Epithelial cell of esophagus (primary cell): ENCODE data around the gene TRPM1.
A peak's percentile ranks its signal among the peaks of the same experiment; 100 is the strongest.

Experiments used
- DNase-seq: peaks from one replicate; pipeline ENCODE4 v3.0.0; 2010; ENCODE audit warnings: low read depth
- H3K4me3 ChIP-seq: 2 replicates; pipeline ENCODE4 v1.5.1; 2011; ENCODE audit warnings: mild to moderate bottlenecking, low read length, control low read depth
- CTCF ChIP-seq: IDR thresholded peaks from 2 replicates; pipeline ENCODE4 v1.5.1; 2011; ENCODE audit warnings: low read depth, mild to moderate bottlenecking, low read length, control low read depth, inconsistent platforms; ENCODE audit not compliant: insufficient read depth; ENCODE audit errors: missing control alignments

The TRPM1 gene

GRCh38 chr15:31032961-31033371 is 68.6 kb downstream of the TRPM1 start:
- H3K4me3 ChIP-seq, result no peak overlapping the region
- DNase-seq, result no peak
- TF ChIP-seq CTCF, result no peak

GRCh38 chr15:31031471-31032067 is 70.0 kb downstream of the TRPM1 start:
- peak; percentile 13 for DNase-seq
- no peak overlapping the region for H3K4me3 ChIP-seq
- TF ChIP-seq CTCF, result no peak

- H3K4me3 ChIP-seq, result no peak overlapping the region
- DNase-seq, result no peak
- TF ChIP-seq CTCF, result no peak
Observed at GRCh38 chr15:31027910-31028578, 73.5 kb downstream of the TRPM1 start.

- no peak overlapping the region for H3K4me3 ChIP-seq
- TF ChIP-seq CTCF, result no peak
- DNase-seq, result no peak
Observed at GRCh38 chr15:31025996-31026395, 75.5 kb downstream of the TRPM1 start.

GRCh38 chr15:31024979-31025378 is 76.5 kb downstream of the TRPM1 start:
- no peak for TF ChIP-seq CTCF
- no peak for DNase-seq
- no peak overlapping the region for H3K4me3 ChIP-seq

- no peak overlapping the region for H3K4me3 ChIP-seq
- no peak for TF ChIP-seq CTCF
- DNase-seq, result peak; percentile 92
Observed at GRCh38 chr15:31024330-31024729, 77.2 kb downstream of the TRPM1 start.

GRCh38 chr15:31023841-31024240 is 77.7 kb downstream of the TRPM1 start:
- TF ChIP-seq CTCF, result no peak
- no peak overlapping the region for H3K4me3 ChIP-seq
- DNase-seq, result peak; percentile 90
